OCI-LY7 (cell line): ENCODE data around the gene PARD3. TPM values are rescaled to one million over a fixed set of nuclear protein-coding genes. Genes with fewer than 3 reads are reported as not detected.

ENCODE experiments used
- BruUV-seq: library from RNA; stranded (reverse); fragments of 400-500 nt; replicated peaks from 2 replicates; lab custom pipeline; 2021; lab: Mats Ljungman, UMichigan
- CTCF ChIA-PET: fragments of 300-600 bp; sonication (Branson Sonifier 250); formaldehyde crosslinking; loops from one replicate; lab custom pipeline; 2022; ENCODE audit warnings: antibody characterized with exemption; ENCODE audit not compliant: unreplicated experiment; lab: Charles Lee
- POLR2A ChIA-PET: fragments of 300-600 bp; sonication (Branson Sonifier 250); formaldehyde crosslinking; loops from one replicate; lab custom pipeline; 2022; ENCODE audit warnings: antibody characterized with exemption; lab: Charles Lee
- DNase-seq: peaks from one replicate; pipeline ENCODE4 v3.0.0-alpha.2; 2015; ENCODE audit warnings: low spot score
- H2AFZ ChIP-seq: fragments of 200-600 bp; sonication (generic), shearing (Covaris generic); 2 replicates; pipeline ENCODE4 v1.6.1; 2014; ENCODE audit warnings: mild to moderate bottlenecking, antibody characterized with exemption, low read length, moderate library complexity
- H3K27ac ChIP-seq: fragments of 200-600 bp; sonication (generic); 2 replicates; pipeline ENCODE4 v1.5.1; 2014; ENCODE audit warnings: mixed run types, low read depth, mild to moderate bottlenecking, moderate library complexity, low read length, inconsistent platforms; ENCODE audit not compliant: poor library complexity, severe bottlenecking
- H3K36me3 ChIP-seq: fragments of 200-600 bp; sonication (generic); 2 replicates; pipeline ENCODE4 v1.6.1; 2014; ENCODE audit warnings: mild to moderate bottlenecking, antibody characterized with exemption, low read length, moderate library complexity, mixed read lengths; ENCODE audit not compliant: insufficient read depth
- H3K4me1 ChIP-seq: fragments of 200-600 bp; sonication (generic); 2 replicates; pipeline ENCODE4 v1.5.1; 2014; ENCODE audit warnings: mild to moderate bottlenecking, low read length; ENCODE audit not compliant: insufficient read depth, poor library complexity, severe bottlenecking
- H3K4me2 ChIP-seq: fragments of 200-600 bp; sonication (generic); 2 replicates; pipeline ENCODE4 v1.6.1; 2014; ENCODE audit warnings: mild to moderate bottlenecking, low read length
- H3K4me3 ChIP-seq: fragments of 200-600 bp; sonication (generic); 2 replicates; pipeline ENCODE4 v1.5.1; 2014; ENCODE audit warnings: mild to moderate bottlenecking, low read depth, low read length; ENCODE audit not compliant: poor library complexity, severe bottlenecking
- H3K79me2 ChIP-seq: fragments of 200-600 bp; sonication (generic); 2 replicates; pipeline ENCODE4 v1.6.1; 2016; ENCODE audit warnings: low read depth, mild to moderate bottlenecking, low read length, moderate library complexity, mixed read lengths; ENCODE audit not compliant: insufficient read depth
- H3K9me2 ChIP-seq: fragments of 200-600 bp; sonication (generic); 2 replicates; pipeline ENCODE4 v1.6.1; 2016; ENCODE audit warnings: mild to moderate bottlenecking, low read length, mixed read lengths; ENCODE audit not compliant: insufficient read depth
- H3K9me3 ChIP-seq: fragments of 200-600 bp; sonication (generic); 2 replicates; pipeline ENCODE4 v1.6.1; 2014; ENCODE audit warnings: mild to moderate bottlenecking, mixed run types, low read length, mixed read lengths
- H4K20me1 ChIP-seq: fragments of 200-600 bp; sonication (generic); 2 replicates; pipeline ENCODE4 v1.6.1; 2014; ENCODE audit warnings: mild to moderate bottlenecking, antibody characterized with exemption, low read length, moderate library complexity, mixed read lengths; ENCODE audit not compliant: insufficient read depth
- EZH2phosphoT487 ChIP-seq: fragments of 200-600 bp; sonication (generic); IDR thresholded peaks from 2 replicates; pipeline ENCODE4 v1.6.1; 2018; ENCODE audit warnings: low read depth, borderline replicate concordance, mild to moderate bottlenecking, mixed run types, antibody characterized with exemption, low read length, moderate library complexity, mixed read lengths
- intact Hi-C: fragments of 100-400 bp; cut with micrococcal nuclease; formaldehyde crosslinking; loops from one replicate; pipeline ENCODE4 v1.10.0; 2022; ENCODE audit not compliant: unreplicated experiment
- total RNA-seq, 2 experiments: library from RNA; depleted of rRNA in 1 of 2; stranded (reverse); fragments of >200 nt in 1 of 2; shearing (Covaris generic) in 1 of 2; gene quantifications; 2 replicates each; pipeline ENCODE4 v1.2.3, GENCODE V29; 2014 to 2022
- TF ChIP-seq, protein P1 (sequence below): fragments of 200-600 bp; sonication (generic); conservative IDR thresholded peaks from 2 replicates; pipeline ENCODE4 v1.5.1; 2014; ENCODE audit warnings: mild to moderate bottlenecking, antibody characterized with exemption, low read length, moderate library complexity, mixed read lengths

Gene PARD3
- total RNA-seq, 2 experiments from 2014 or later = not detected

- Histone ChIP-seq H3K4me3 (no peak overlapping the region), H3K9me3 (no peaks in the 10 kb centered on the region), H2AFZ (no peak overlapping the region), H3K27ac (no peak overlapping the region), H3K9me2 (no peaks in the 10 kb centered on the region), H3K4me1 (no peaks in the 10 kb centered on the region), H4K20me1 (no peaks in the 10 kb centered on the region), H3K79me2 (no peaks in the 10 kb centered on the region), H3K4me2 (no peak overlapping the region), H3K36me3 (no peaks in the 10 kb centered on the region)
- TF ChIP-seq, protein P1, sequence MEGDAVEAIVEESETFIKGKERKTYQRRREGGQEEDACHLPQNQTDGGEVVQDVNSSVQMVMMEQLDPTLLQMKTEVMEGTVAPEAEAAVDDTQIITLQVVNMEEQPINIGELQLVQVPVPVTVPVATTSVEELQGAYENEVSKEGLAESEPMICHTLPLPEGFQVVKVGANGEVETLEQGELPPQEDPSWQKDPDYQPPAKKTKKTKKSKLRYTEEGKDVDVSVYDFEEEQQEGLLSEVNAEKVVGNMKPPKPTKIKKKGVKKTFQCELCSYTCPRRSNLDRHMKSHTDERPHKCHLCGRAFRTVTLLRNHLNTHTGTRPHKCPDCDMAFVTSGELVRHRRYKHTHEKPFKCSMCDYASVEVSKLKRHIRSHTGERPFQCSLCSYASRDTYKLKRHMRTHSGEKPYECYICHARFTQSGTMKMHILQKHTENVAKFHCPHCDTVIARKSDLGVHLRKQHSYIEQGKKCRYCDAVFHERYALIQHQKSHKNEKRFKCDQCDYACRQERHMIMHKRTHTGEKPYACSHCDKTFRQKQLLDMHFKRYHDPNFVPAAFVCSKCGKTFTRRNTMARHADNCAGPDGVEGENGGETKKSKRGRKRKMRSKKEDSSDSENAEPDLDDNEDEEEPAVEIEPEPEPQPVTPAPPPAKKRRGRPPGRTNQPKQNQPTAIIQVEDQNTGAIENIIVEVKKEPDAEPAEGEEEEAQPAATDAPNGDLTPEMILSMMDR = no peak
- no peak for TF ChIP-seq EZH2phosphoT487
- BruUV-seq = no TSS peak
- no peak for DNase-seq
- ChIA-PET CTCF (no interaction called here), POLR2A (interaction anchor here (0.6 to 0.7 kb wide), 2 partner anchors 316 to 893 kb away, joined by 3 read pairs; no protein-coding TSS in a partner anchor)
- intact Hi-C loops = no loop called here
These were observed 645.4 kb downstream of the PARD3 start for GRCh38 chr10:34169677-34170076.

DNA sequence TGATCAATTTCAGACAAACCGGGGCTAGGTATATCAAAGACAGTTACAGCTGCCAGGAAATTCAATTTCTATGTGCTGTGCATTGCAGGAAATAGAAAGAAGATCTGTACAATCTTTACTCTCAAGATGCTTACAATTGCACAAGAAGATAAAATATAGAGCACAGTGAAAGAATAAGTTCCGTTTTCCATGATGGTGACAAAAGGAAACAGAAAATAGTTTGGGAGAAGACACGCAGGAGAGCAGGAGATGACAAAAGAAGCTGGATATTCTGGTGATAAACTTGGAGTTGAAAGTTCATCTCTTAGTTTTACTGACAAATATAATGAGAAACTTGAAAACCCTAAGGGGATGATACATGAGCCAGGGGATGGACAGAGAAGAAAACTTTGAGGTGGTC lies 646.0 kb downstream of the PARD3 start:
- intact Hi-C loops = no loop called here
- Histone ChIP-seq H2AFZ (no peak overlapping the region), H3K9me2 (no peaks in the 10 kb centered on the region), H3K27ac (no peak overlapping the region), H4K20me1 (no peaks in the 10 kb centered on the region), H3K4me2 (no peak overlapping the region), H3K36me3 (no peaks in the 10 kb centered on the region), H3K4me1 (no peaks in the 10 kb centered on the region), H3K79me2 (no peaks in the 10 kb centered on the region), H3K4me3 (no peak overlapping the region), H3K9me3 (no peaks in the 10 kb centered on the region)
- CTCF ChIA-PET = no interaction called here
- BruUV-seq = no TSS peak
- POLR2A ChIA-PET = no interaction called here
- no peak for DNase-seq
- TF ChIP-seq, protein P1 = no peak
- TF ChIP-seq EZH2phosphoT487 = no peak

DNA sequence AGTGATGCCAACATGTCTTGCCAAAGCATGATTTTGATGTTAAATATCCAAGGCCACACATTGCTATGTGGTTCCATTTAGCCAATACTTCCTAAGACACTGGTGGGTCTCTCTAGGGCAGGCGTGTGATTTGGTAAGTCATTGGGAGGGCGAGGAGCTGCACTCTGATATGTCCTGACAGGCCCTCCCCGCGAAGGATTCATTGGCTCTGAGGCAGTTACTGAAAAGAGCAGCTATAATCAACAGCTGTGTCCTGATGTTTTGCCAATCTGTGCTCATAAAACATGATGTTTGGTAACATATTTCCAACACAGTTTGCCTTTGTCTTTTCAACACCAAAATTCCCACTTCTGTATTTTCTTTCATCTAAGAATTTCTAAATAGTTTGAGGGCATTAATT lies 646.7 kb downstream of the PARD3 start:
- intact Hi-C loops = no loop called here
- POLR2A ChIA-PET = interaction anchor here (0.7 kb wide), 1 partner anchor 268 kb away, joined by 3 read pairs; no protein-coding TSS in a partner anchor
- Histone ChIP-seq H3K27ac (no peak overlapping the region), H2AFZ (no peak overlapping the region), H3K4me2 (no peak overlapping the region), H3K9me3 (no peaks in the 10 kb centered on the region), H3K4me1 (no peaks in the 10 kb centered on the region), H4K20me1 (no peaks in the 10 kb centered on the region), H3K4me3 (no peak overlapping the region), H3K79me2 (no peaks in the 10 kb centered on the region), H3K36me3 (no peaks in the 10 kb centered on the region), H3K9me2 (no peaks in the 10 kb centered on the region)
- no peak for DNase-seq
- no peak for TF ChIP-seq EZH2phosphoT487
- CTCF ChIA-PET = no interaction called here
- BruUV-seq = no TSS peak
